GM12878 (cell line): ENCODE data around the gene PGLYRP2. TPM values are rescaled to one million over a fixed set of nuclear protein-coding genes. Genes with fewer than 3 reads are reported as not detected.

Experiments
- ATAC-seq: fragments of 200-7000 bp; cut with Tn5 transposase; 3 replicates; pipeline ENCODE4 v1.9.1; 2020; ENCODE audit warnings: mild to moderate bottlenecking, moderate library complexity
- BruUV-seq: library from RNA; stranded (reverse); fragments of 400-500 nt; replicated peaks from 2 replicates; lab custom pipeline; 2021; lab: Mats Ljungman, UMichigan
- CTCF ChIA-PET: fragments of 300-600 bp; sonication (Branson Sonifier 250); formaldehyde crosslinking; extraction: SDS; loops from one replicate; lab custom pipeline; 2021; ENCODE audit warnings: inconsistent platforms; lab: Yijun Ruan, JAX
- POLR2A ChIA-PET: fragments of 350-600 bp; formaldehyde crosslinking; extraction: SDS; loops from one replicate; lab custom pipeline; 2021; ENCODE audit warnings: inconsistent platforms; lab: Charles Lee
- RAD21 ChIA-PET: fragments of 300-600 bp; sonication (Branson Sonifier 250); formaldehyde crosslinking; loops from one replicate; lab custom pipeline; 2023; ENCODE audit warnings: antibody characterized with exemption; ENCODE audit not compliant: unreplicated experiment; lab: Charles Lee
- SMC1A ChIA-PET: fragments of 300-600 bp; sonication (Branson Sonifier 250); formaldehyde crosslinking; loops from one replicate; lab custom pipeline; 2023; ENCODE audit not compliant: unreplicated experiment, uncharacterized antibody; lab: Charles Lee
- DNase-seq: peaks from one replicate; pipeline ENCODE4 v3.0.0-alpha.2; 2011; ENCODE audit warnings: low read depth, low spot score
- FAIRE-seq: peaks from 3 replicates; lab custom pipeline; 2011; peaks lifted over from hg19 to GRCh38; lab: Jason Lieb, UNC
- H2AFZ ChIP-seq: 2 replicates; pipeline ENCODE4 v1.6.0; 2011; ENCODE audit warnings: low read depth, low read length, control low read depth; ENCODE audit not compliant: control insufficient read depth
- H3K27ac ChIP-seq: 2 replicates; pipeline ENCODE4 v1.5.1; 2011; ENCODE audit warnings: control low read depth; ENCODE audit not compliant: control insufficient read depth, insufficient read depth
- H3K27me3 ChIP-seq, 2 experiments: replicated peaks in 1 of 2; 2 replicates each; pipeline versions ENCODE4 v1.6.0 to v1.6.1; 2011; ENCODE audit warnings: low read length in 1 of 2; ENCODE audit not compliant: control insufficient read depth in 2 of 2, insufficient read depth in 2 of 2
- H3K36me3 ChIP-seq, 2 experiments: 2 replicates each; pipeline ENCODE4 v1.5.1; 2011; ENCODE audit warnings: low read length in 1 of 2; ENCODE audit not compliant: control insufficient read depth in 2 of 2, insufficient read depth in 2 of 2
- H3K4me1 ChIP-seq: 2 replicates; pipeline ENCODE4 v1.6.1; 2011; ENCODE audit warnings: mild to moderate bottlenecking, low read length, moderate library complexity, mixed read lengths; ENCODE audit not compliant: control insufficient read depth, insufficient read depth
- H3K4me2 ChIP-seq: 2 replicates; pipeline ENCODE4 v1.6.0; 2011; ENCODE audit warnings: control low read depth; ENCODE audit not compliant: control insufficient read depth, insufficient read depth
- H3K4me3 ChIP-seq: fragments of 200-600 bp; sonication (generic); 2 replicates; pipeline ENCODE4 v1.5.1; 2016
- H3K79me2 ChIP-seq: 2 replicates; pipeline ENCODE4 v1.6.0; 2011; ENCODE audit warnings: low read length; ENCODE audit not compliant: control insufficient read depth, insufficient read depth
- H3K9ac ChIP-seq: 2 replicates; pipeline ENCODE4 v1.8.0; 2011; ENCODE audit warnings: low read length, control low read depth, mixed read lengths; ENCODE audit not compliant: control insufficient read depth, insufficient read depth
- H3K9me3 ChIP-seq: replicated peaks from 3 replicates; pipeline ENCODE4 v1.5.1; 2011; ENCODE audit warnings: mild to moderate bottlenecking, low read length; ENCODE audit not compliant: control insufficient read depth, insufficient read depth
- H4K20me1 ChIP-seq: 2 replicates; pipeline ENCODE4 v1.6.0; 2011; ENCODE audit not compliant: control insufficient read depth, insufficient read depth
- BCL3 ChIP-seq: IDR thresholded peaks from 2 replicates; pipeline ENCODE4 v1.6.1; 2011; ENCODE audit warnings: borderline replicate concordance, low read depth, mild to moderate bottlenecking, moderate library complexity, low read length; ENCODE audit not compliant: insufficient read depth, poor library complexity, severe bottlenecking
- CHD1 ChIP-seq: IDR thresholded peaks from 2 replicates; pipeline ENCODE4 v1.6.1; 2012; ENCODE audit warnings: low read depth, low read length, improper control_type of control experiment
- CHD4 ChIP-seq: fragments of 200-600 bp; sonication (generic); IDR thresholded peaks from 2 replicates; pipeline ENCODE4 v1.6.1; 2016; ENCODE audit warnings: mild to moderate bottlenecking
- CUX1 ChIP-seq: IDR thresholded peaks from 2 replicates; pipeline ENCODE4 v1.6.1; 2012; ENCODE audit warnings: improper control_type of control experiment, low read depth, low read length; ENCODE audit not compliant: insufficient replicate concordance
- E2F4 ChIP-seq: IDR thresholded peaks from 2 replicates; pipeline ENCODE4 v1.6.1; 2012; ENCODE audit warnings: low read depth, low read length, improper control_type of control experiment
- PAX8 ChIP-seq: fragments of 450-650 bp; IDR thresholded peaks from 2 replicates; pipeline ENCODE4 v1.6.1; 2017; ENCODE audit warnings: mild to moderate bottlenecking, moderate library complexity
- SKIL ChIP-seq: fragments of 450-650 bp; IDR thresholded peaks from 2 replicates; pipeline ENCODE4 v1.6.1; 2017; ENCODE audit warnings: mild to moderate bottlenecking, low read depth, inconsistent platforms; ENCODE audit not compliant: poor library complexity, severe bottlenecking
- SPI1 ChIP-seq: IDR thresholded peaks from 2 replicates; pipeline ENCODE4 v1.6.1; 2011; ENCODE audit warnings: low read depth, mild to moderate bottlenecking, low read length, moderate library complexity, borderline replicate concordance; ENCODE audit not compliant: insufficient read depth
- TCF12 ChIP-seq: IDR thresholded peaks from 2 replicates; pipeline ENCODE4 v1.6.1; 2011; ENCODE audit warnings: low read depth, mild to moderate bottlenecking, low read length
- ZNF207 ChIP-seq: fragments of 450-650 bp; IDR thresholded peaks from 2 replicates; pipeline ENCODE4 v1.6.1; 2014; ENCODE audit warnings: antibody characterized with exemption, mild to moderate bottlenecking, borderline replicate concordance
- WGBS: methylation state at CpG from one replicate; pipeline ENCODE4 v1.1.6; 2016; ENCODE audit warnings: low lambda C conversion rate; ENCODE audit not compliant: insufficient replicate concordance, insufficient coverage; ENCODE audit errors: missing lambda C conversion rate; 5-methylcytosine and 5-hydroxymethylcytosine counted together
- in situ Hi-C: fragments of 300-500 bp; cut with MboI; formaldehyde crosslinking; loops from 9 replicates; pipeline ENCODE4 v1.14.3; 2018; ENCODE audit warnings: mixed read lengths
- intact Hi-C: fragments of 100-400 bp; cut with micrococcal nuclease; formaldehyde crosslinking; loops from one replicate; pipeline ENCODE4 v1.14.2; 2022; ENCODE audit not compliant: unreplicated experiment
- polyA plus RNA-seq, 11 experiments: library from polyadenylated mRNA; depleted of rRNA in 4 of 11; unstranded in 6 of 11; stranded (reverse) in 5 of 11; fragments of >200 nt; fragmentation: Nextera tagmentation in 4 of 11; fragmentation: Illumina TruSeq in 1 of 11; extraction: Ambion mirVana in 4 of 11; extraction: Trizol in 1 of 11; gene quantifications; 1 replicate in 1 of 11; 2 replicates in 10 of 11; pipeline versions ENCODE4 v1.2.1 to v1.2.3, GENCODE V29; 2011 to 2016; ENCODE audit warnings: inconsistent platforms in 2 of 11, missing spikeins in 2 of 11, low read depth in 1 of 11
- total RNA-seq, 4 experiments: library from RNA; depleted of rRNA in 3 of 4; stranded (reverse); fragments of >200 nt in 3 of 4; fragmentation: Illumina TruSeq in 1 of 4; extraction: Trizol in 1 of 4; gene quantifications; 2 replicates each; pipeline versions ENCODE4 v1.2.1 to v1.2.3, GENCODE V29; 2013 to 2021

PGLYRP2 gene
- total and polyA plus RNA-seq, 10 of the 15 experiments (the other 5 are each of a cell fraction or from before 2014, with no cell fraction given): 0.15 to 0.48 (median 0.26) TPM; not detected in 5

- DNase-seq (no peak), FAIRE-seq (no peak), ATAC-seq (no peak)
- Histone ChIP-seq H3K9ac (no peak overlapping the region), H2AFZ (no peak overlapping the region), H3K9me3 (no peaks in the 10 kb centered on the region; the same call in 2 of the 3 replicates), H3K4me1 (no peaks in the 10 kb centered on the region), H3K79me2 (no peaks in the 10 kb centered on the region), H3K27me3 (no peaks in the 10 kb centered on the region), H3K4me3 (no peak overlapping the region), H3K36me3 (no peaks in the 10 kb centered on the region), H4K20me1 (no peaks in the 10 kb centered on the region), H3K4me2 (no peak overlapping the region), H3K27ac (no peak overlapping the region)
- SMC1A ChIA-PET: no interaction called here
- in situ Hi-C loops (no loop called here), intact Hi-C loops (no loop called here)
- RAD21 ChIA-PET: no interaction called here
- BruUV-seq: no TSS peak
- WGBS: 42% methylated on average over 5 of the region's 5 CpGs
- no peak for TF ChIP-seq E2F4
- TF ChIP-seq BCL3: no peak
- no peak for TF ChIP-seq CHD1
- TF ChIP-seq SPI1: no peak
- no peak for TF ChIP-seq TCF12
- no peak for TF ChIP-seq PAX8
- no peak for TF ChIP-seq CUX1
- TF ChIP-seq SKIL: no peak
- no peak for TF ChIP-seq CHD4
- no peak for TF ChIP-seq ZNF207
- POLR2A ChIA-PET: no interaction called here
- CTCF ChIA-PET: no interaction called here
Measured at GRCh38 chr19:15524781-15525180, 45.5 kb upstream of the PGLYRP2 start.
